NT2/D1 (cell line): Measurements from ENCODE around the gene COMMD10.

Experiments used
- DNase-seq: peaks from one replicate; pipeline ENCODE4 v3.0.0-alpha.2; 2011; ENCODE audit warnings: low read depth, low spot score
- H3K27me3 ChIP-seq: 2 replicates; pipeline ENCODE4 v1.6.0; 2011; ENCODE audit warnings: mild to moderate bottlenecking; ENCODE audit not compliant: insufficient read length, insufficient read depth
- H3K36me3 ChIP-seq: 2 replicates; pipeline ENCODE4 v1.6.1; 2011; ENCODE audit warnings: mild to moderate bottlenecking, low read length, mixed read lengths; ENCODE audit not compliant: insufficient read depth, insufficient read length
- H3K4me1 ChIP-seq: 2 replicates; pipeline ENCODE4 v1.5.1; 2011; ENCODE audit not compliant: insufficient read depth, insufficient read length
- H3K4me3 ChIP-seq: 2 replicates; pipeline ENCODE4 v1.5.1; 2011; ENCODE audit warnings: low read depth; ENCODE audit not compliant: insufficient read length
- H3K9ac ChIP-seq: 2 replicates; pipeline ENCODE4 v1.6.0; 2011; ENCODE audit warnings: low read depth; ENCODE audit not compliant: insufficient read length
- H3K9me3 ChIP-seq: 2 replicates; pipeline ENCODE4 v1.5.1; 2011; ENCODE audit warnings: mild to moderate bottlenecking, low read length; ENCODE audit not compliant: insufficient read depth
- SUZ12 ChIP-seq: IDR thresholded peaks from 2 replicates; pipeline ENCODE4 v1.6.1; 2011; ENCODE audit not compliant: insufficient read length, insufficient read depth; ENCODE audit errors: extremely low read depth
- YY1 ChIP-seq: IDR thresholded peaks from 2 replicates; pipeline ENCODE4 v1.6.1; 2011; ENCODE audit not compliant: insufficient read length, insufficient read depth
- ZNF274 ChIP-seq: IDR thresholded peaks from 2 replicates; pipeline ENCODE4 v1.6.1; 2011; ENCODE audit warnings: mild to moderate bottlenecking, low read depth, low read length

Gene COMMD10

DNA sequence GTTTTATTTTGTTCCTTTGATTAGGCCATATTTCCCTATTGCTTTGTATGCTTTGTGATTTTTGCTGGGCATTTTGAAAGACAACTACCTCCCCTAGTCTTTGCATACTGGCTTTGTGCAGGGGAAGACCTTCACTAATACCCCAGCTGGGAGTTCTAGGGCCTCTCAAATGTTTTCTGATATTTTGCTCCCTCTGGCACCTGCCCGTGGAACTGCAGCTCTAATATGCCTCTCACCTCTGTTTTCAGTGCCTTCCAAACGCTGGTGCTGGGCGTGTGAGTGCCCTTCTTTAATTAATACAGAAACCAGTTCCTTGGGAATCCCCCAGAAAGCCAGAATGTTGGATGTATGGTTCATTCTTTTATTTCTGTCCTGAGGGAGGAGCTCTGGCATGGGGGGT lies 204.5 kb downstream of the COMMD10 start:
- H3K36me3 ChIP-seq: no peaks in the 10 kb centered on the region

DNA sequence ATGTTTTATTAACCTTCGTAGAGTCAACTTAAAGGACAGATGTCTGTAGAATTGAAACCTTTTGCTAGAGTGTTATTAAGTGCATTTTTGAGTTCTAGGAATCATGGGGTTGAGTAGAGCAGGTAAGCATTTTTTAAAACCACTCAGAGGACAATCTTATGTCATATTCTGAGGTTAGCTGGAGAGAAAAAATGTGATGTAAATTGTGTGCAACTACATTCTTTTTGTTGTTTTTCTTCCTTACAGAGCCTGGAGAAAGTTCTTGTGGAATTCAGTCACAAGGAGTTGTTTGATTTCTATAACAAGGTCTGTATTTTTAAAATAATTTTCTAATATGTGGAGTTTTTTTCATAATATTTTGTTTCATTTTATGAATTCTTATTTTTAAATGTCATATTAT lies 206.4 kb downstream of the COMMD10 start:
- DNase-seq: no peak
- Histone ChIP-seq H3K4me3 (no peak overlapping the region), H3K9me3 (peaks cover 5% of the 10 kb centered on the region; the same call in 1 of the 2 replicates), H3K4me1 (no peaks in the 10 kb centered on the region), H3K9ac (no peak overlapping the region), H3K27me3 (no peaks in the 10 kb centered on the region), H3K36me3 (no peaks in the 10 kb centered on the region)
- TF ChIP-seq SUZ12: no peak
- no peak for TF ChIP-seq ZNF274
- TF ChIP-seq YY1: no peak

More for the DNA sequence above, 204.5 kb downstream of the COMMD10 start:
- Histone ChIP-seq H3K4me3 (no peak overlapping the region), H3K4me1 (no peaks in the 10 kb centered on the region), H3K9me3 (peaks cover 5% of the 10 kb centered on the region; the same call in 1 of the 2 replicates), H3K9ac (no peak overlapping the region), H3K27me3 (no peaks in the 10 kb centered on the region)
- no peak for TF ChIP-seq SUZ12
- no peak for TF ChIP-seq YY1
- no peak for TF ChIP-seq ZNF274
- no peak for DNase-seq

DNA sequence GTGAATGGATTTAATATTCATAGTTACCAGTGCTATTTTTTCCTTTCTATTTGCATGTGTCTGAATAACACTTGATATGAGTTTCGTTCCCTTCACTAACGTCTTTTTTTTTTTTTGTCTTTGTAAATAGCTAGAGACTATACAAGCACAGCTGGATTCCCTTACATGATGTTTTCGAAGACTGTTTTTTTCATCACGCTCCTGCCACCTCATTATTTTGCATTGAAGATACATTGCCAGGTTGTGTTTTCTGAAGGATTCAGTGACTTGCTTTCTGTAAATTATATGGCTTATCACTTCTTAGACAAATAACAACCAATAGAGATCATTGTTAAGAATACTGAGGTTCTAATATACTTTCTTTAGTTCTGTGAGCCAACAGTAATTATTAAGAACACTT lies 207.5 kb downstream of the COMMD10 start:
- H3K9ac ChIP-seq: no peak overlapping the region
- no peaks in the 10 kb centered on the region for H3K36me3 ChIP-seq

DNA sequence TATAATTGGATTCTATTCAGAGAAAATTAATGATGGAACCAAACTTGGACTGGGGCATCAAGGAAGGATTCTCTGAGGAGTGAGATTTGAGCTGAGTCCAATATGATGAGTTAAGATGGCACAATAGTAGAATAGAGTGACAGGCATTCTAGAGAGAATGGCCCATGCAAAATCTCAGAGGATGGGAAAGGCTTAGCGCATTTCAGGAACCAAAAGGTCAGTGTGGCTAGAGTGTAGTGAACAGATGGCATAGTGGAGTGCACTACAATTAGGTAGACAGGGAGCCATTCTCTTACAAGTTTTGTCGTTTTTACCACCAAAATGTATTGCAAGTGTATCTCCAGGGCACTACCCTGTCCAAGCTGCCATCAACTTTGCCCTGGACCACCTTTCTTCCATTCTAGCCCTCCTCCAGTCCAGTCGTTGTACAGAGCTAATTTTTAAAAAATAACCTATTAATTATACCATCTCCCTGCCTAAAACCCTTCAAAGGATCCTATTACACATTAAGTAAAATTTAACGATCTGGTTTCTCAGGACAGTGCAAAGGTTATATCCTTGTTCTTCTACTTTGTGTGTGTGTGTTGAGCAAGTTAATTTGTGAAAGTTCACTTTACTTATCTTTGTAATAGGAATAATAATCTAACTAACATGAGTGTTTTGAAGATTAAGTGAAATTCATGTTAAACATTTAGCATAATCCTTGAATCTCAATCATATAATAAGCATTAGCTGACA lies 211.7 kb downstream of the COMMD10 start:
- no peak for DNase-seq
- Histone ChIP-seq H3K36me3 (no peaks in the 10 kb centered on the region), H3K27me3 (no peaks in the 10 kb centered on the region), H3K9me3 (no peaks in the 10 kb centered on the region), H3K9ac (no peak overlapping the region), H3K4me3 (no peak overlapping the region), H3K4me1 (no peaks in the 10 kb centered on the region)
- TF ChIP-seq YY1: no peak
- no peak for TF ChIP-seq SUZ12
- TF ChIP-seq ZNF274: no peak

More for the DNA sequence above, 207.5 kb downstream of the COMMD10 start:
- H3K27me3 ChIP-seq: no peaks in the 10 kb centered on the region
- no peaks in the 10 kb centered on the region for H3K4me1 ChIP-seq
- H3K4me3 ChIP-seq: no peak overlapping the region
- H3K9me3 ChIP-seq: peaks cover 5% of the 10 kb centered on the region; the same call in 1 of the 2 replicates
- TF ChIP-seq ZNF274: no peak
- TF ChIP-seq SUZ12: no peak
- TF ChIP-seq YY1: no peak
- DNase-seq: no peak

DNA sequence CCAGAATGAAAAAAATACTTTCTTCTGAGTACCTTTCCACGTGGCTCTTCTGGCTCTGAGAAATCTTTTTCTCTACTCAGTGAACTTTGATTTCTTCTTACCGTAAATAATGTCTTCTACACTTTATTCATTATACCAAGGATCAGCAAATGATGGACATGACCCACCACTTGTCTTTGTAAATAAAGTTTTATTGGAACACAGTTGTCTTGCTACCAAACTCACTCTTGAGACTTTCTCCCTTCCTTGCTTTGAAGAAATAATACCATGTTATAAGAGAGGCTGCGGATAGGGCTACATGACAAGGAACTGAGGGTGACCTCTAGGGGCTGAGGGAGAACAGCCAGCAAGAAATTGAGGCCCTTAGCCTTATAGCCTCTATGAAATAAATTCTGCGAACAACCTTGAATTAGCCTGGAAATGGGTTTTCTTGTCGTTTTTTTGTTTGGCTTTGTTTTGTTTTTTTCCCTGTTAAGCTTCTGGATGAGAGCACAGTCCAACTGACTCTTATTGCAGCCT lies 212.5 kb downstream of the COMMD10 start:
- no peaks in the 10 kb centered on the region for H3K9me3 ChIP-seq
- no peaks in the 10 kb centered on the region for H3K36me3 ChIP-seq
- no peak overlapping the region for H3K9ac ChIP-seq
- no peak overlapping the region for H3K4me3 ChIP-seq
- TF ChIP-seq ZNF274 (no peak), YY1 (no peak), SUZ12 (no peak)
- no peak for DNase-seq
- H3K27me3 ChIP-seq: no peaks in the 10 kb centered on the region
- no peaks in the 10 kb centered on the region for H3K4me1 ChIP-seq

DNA sequence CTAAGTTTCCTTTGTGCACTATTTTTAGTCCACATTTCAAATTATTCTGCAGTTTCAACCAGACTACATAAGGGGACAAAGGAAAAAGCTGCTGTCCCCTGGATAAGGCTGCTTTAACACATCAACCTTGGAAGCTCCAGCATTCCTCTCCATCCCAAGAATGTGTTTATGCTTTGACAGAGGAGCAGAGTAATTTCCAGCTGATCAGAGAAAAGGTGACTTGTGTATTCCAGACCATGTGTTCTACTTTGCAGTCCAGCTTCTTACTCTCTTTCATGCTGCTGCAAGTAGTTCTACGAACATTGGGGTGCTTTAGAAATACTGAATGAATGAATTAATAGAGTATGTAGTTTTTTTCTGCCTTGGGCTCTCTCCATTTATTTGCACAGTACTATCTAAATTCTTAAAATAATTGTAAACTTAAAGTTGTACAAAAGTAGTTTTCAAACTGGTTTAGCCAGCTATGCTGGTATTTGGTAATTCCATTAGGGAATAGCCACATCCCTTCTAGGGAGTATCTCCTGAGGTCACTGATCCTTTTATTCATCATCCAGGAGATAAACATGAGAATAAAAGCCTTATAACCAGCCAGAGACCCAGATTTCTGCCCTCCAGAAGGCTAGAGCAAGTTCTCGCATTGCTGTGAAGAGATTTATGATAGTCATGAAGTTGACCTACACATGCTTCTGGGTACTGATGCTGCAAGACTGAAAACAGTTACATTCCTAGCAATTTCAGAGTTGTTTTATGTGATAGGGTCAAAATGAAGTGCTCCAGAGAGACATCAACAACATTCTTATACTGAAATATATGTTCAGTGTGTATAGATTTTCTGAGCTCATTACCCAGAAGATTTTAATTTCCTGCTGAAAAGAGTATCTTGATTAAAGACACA lies 215.2 kb downstream of the COMMD10 start:
- no peaks in the 10 kb centered on the region for H3K27me3 ChIP-seq
- no peak overlapping the region for H3K4me3 ChIP-seq
- H3K4me1 ChIP-seq: no peaks in the 10 kb centered on the region
- TF ChIP-seq ZNF274 (no peak), YY1 (no peak)
- no peaks in the 10 kb centered on the region for H3K36me3 ChIP-seq
- H3K9ac ChIP-seq: no peak overlapping the region
- DNase-seq: no peak
- no peaks in the 10 kb centered on the region for H3K9me3 ChIP-seq

DNA sequence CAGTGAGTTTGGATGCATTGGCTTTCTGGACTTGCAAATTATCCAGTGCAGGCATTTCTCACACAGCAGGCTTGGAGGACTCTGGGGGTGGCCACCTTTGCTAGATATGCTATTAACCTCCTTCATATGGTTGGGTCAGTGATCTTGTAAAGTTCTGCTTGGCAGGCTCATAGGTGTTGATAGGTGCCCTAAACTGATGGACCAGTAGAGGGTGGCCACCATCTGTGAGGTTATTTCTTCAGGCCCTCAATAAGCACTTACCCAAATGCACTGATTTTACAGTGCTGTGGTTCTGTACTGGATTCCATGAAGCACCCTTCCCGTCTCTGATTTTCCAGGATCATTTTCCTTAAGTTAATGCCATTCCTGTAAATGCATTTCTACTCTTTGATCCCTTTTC lies 216.3 kb downstream of the COMMD10 start:
- no peak overlapping the region for H3K9ac ChIP-seq
- H3K4me1 ChIP-seq: no peaks in the 10 kb centered on the region
- no peaks in the 10 kb centered on the region for H3K9me3 ChIP-seq
- DNase-seq: no peak
- no peaks in the 10 kb centered on the region for H3K36me3 ChIP-seq
- no peaks in the 10 kb centered on the region for H3K27me3 ChIP-seq
- no peak for TF ChIP-seq YY1
- TF ChIP-seq ZNF274: no peak
- TF ChIP-seq SUZ12: no peak
- no peak overlapping the region for H3K4me3 ChIP-seq
